ENCODE results near the gene BRD1.

- TF ChIP-seq SP1 (IDR thresholded peaks at IDR 0.05) (no peak), HDGF (IDR thresholded peaks at IDR 0.05; ENCODE audit: borderline replicate concordance) (no peak)
Observed at GRCh38 chr22:49724893-49725489, 102.7 kb downstream of the BRD1 start.
